ENCODE data around the gene GRAP2.

GRAP2 gene

GRCh38 chr22:39893526-39893925, 7.4 kb upstream of the GRAP2 start, which contains the start of gene ENTHD1:
ENTHD1 (minus strand) TSS chr22:39893760; CDS start chr22:39887748, 6,012 bp downstream.
- Histone ChIP-seq H3K4me3 (ENCODE audit: low read length, poor library complexity, severe bottlenecking) (no peak within 1 kb of the TSS), H3K36me3 (ENCODE audit: insufficient read depth, low read length) (no peaks in the 10 kb centered on the region), H3K4me1 (ENCODE audit: insufficient read depth, low read length, poor library complexity, severe bottlenecking) (peaks cover 27% of the 10 kb centered on the region), H3K79me2 (ENCODE audit: insufficient read depth, low read length) (peaks cover 7% of the 10 kb centered on the region; the same call in 1 of the 2 replicates), H3K9me3 (ENCODE audit: insufficient read depth, low read depth, low read length) (no peaks in the 10 kb centered on the region), H3K4me2 (ENCODE audit: low read depth, low read length, poor library complexity, severe bottlenecking) (no peak within 1 kb of the TSS), H3F3A (ENCODE audit: low read depth) (no peaks in the 10 kb centered on the region), H3K27me3 (ENCODE audit: insufficient read depth, low read length, poor library complexity, severe bottlenecking) (no peaks in the 10 kb centered on the region), H3K9ac (ENCODE audit: low read depth, low read length, poor library complexity, severe bottlenecking) (no peak within 1 kb of the TSS), H4K20me1 (ENCODE audit: insufficient read depth, low read length, poor library complexity, severe bottlenecking) (no peaks in the 10 kb centered on the region), H3K9me2 (replicated peaks; ENCODE audit: low read depth, low read length) (no peaks in the 10 kb centered on the region), H2AFZ (ENCODE audit: low read length) (no peak within 1 kb of the TSS)
- TF ChIP-seq CTCF (conservative IDR thresholded peaks at IDR 0.05; ENCODE audit: low read length), result no peak
- no peak for TF ChIP-seq EZH2phosphoT487 (IDR thresholded peaks at IDR 0.05; ENCODE audit: borderline replicate concordance)

- TF ChIP-seq EZH2phosphoT487 (IDR thresholded peaks at IDR 0.05; ENCODE audit: borderline replicate concordance), result no peak
- 0 out of 2 replicates have a peak, but pooled peaks have one; percentile 14 for TF ChIP-seq CTCF (conservative IDR thresholded peaks at IDR 0.05; ENCODE audit: low read length)
- no peaks in the 10 kb centered on the region for H3K9me2 ChIP-seq (replicated peaks; ENCODE audit: low read depth, low read length)
- H3K4me1 ChIP-seq (ENCODE audit: insufficient read depth, low read length, poor library complexity, severe bottlenecking), result peaks cover 37% of the 10 kb centered on the region
- H3F3A ChIP-seq (ENCODE audit: low read depth), result no peaks in the 10 kb centered on the region
- H3K79me2 ChIP-seq (ENCODE audit: insufficient read depth, low read length), result peaks cover 13% of the 10 kb centered on the region; the same call in 1 of the 2 replicates
- no peak overlapping the region for H2AFZ ChIP-seq (ENCODE audit: low read length)
- H3K36me3 ChIP-seq (ENCODE audit: insufficient read depth, low read length), result no peaks in the 10 kb centered on the region
- H3K9me3 ChIP-seq (ENCODE audit: insufficient read depth, low read depth, low read length), result no peaks in the 10 kb centered on the region
- H4K20me1 ChIP-seq (ENCODE audit: insufficient read depth, low read length, poor library complexity, severe bottlenecking), result no peaks in the 10 kb centered on the region
- no peaks in the 10 kb centered on the region for H3K27me3 ChIP-seq (ENCODE audit: insufficient read depth, low read length, poor library complexity, severe bottlenecking)
- no peak overlapping the region for H3K4me3 ChIP-seq (ENCODE audit: low read length, poor library complexity, severe bottlenecking)
- H3K9ac ChIP-seq (ENCODE audit: low read depth, low read length, poor library complexity, severe bottlenecking), result no peak overlapping the region
- H3K4me2 ChIP-seq (ENCODE audit: low read depth, low read length, poor library complexity, severe bottlenecking), result no peak overlapping the region
Measured at GRCh38 chr22:39894554-39895092, 6.3 kb upstream of the GRAP2 start.

GRCh38 chr22:39895682-39896081, 5.2 kb upstream of the GRAP2 start:
- no peaks in the 10 kb centered on the region for H3K9me2 ChIP-seq (replicated peaks; ENCODE audit: low read depth, low read length)
- H3K27me3 ChIP-seq (ENCODE audit: insufficient read depth, low read length, poor library complexity, severe bottlenecking), result no peaks in the 10 kb centered on the region
- peaks cover 13% of the 10 kb centered on the region; the same call in 1 of the 2 replicates for H3K79me2 ChIP-seq (ENCODE audit: insufficient read depth, low read length)
- no peak overlapping the region for H3K9ac ChIP-seq (ENCODE audit: low read depth, low read length, poor library complexity, severe bottlenecking)
- H3K4me1 ChIP-seq (ENCODE audit: insufficient read depth, low read length, poor library complexity, severe bottlenecking), result peaks cover 48% of the 10 kb centered on the region
- no peaks in the 10 kb centered on the region for H3K9me3 ChIP-seq (ENCODE audit: insufficient read depth, low read depth, low read length)
- no peak overlapping the region for H3K4me2 ChIP-seq (ENCODE audit: low read depth, low read length, poor library complexity, severe bottlenecking)
- TF ChIP-seq EZH2phosphoT487 (IDR thresholded peaks at IDR 0.05; ENCODE audit: borderline replicate concordance) (no peak), CTCF (conservative IDR thresholded peaks at IDR 0.05; ENCODE audit: low read length) (no peak)
- H3K36me3 ChIP-seq (ENCODE audit: insufficient read depth, low read length), result no peaks in the 10 kb centered on the region
- H4K20me1 ChIP-seq (ENCODE audit: insufficient read depth, low read length, poor library complexity, severe bottlenecking), result no peaks in the 10 kb centered on the region
- peaks cover 9% of the 10 kb centered on the region; the same call in 1 of the 2 replicates for H3F3A ChIP-seq (ENCODE audit: low read depth)
- H3K4me3 ChIP-seq (ENCODE audit: low read length, poor library complexity, severe bottlenecking), result no peak overlapping the region
- no peak overlapping the region for H2AFZ ChIP-seq (ENCODE audit: low read length)

All from Loucy (cell line).